SK-N-SH (cell line): ENCODE data around the gene COL25A1.

Source experiments
- CTCF ChIP-seq: fragments of 200-600 bp; sonication (generic); IDR thresholded peaks from 2 replicates; pipeline ENCODE4 v1.6.1; 2017; ENCODE audit warnings: antibody characterized with exemption, mild to moderate bottlenecking, moderate library complexity
- EP300 ChIP-seq, 2 experiments: IDR thresholded peaks; 2 replicates each; pipeline versions ENCODE4 v1.4.0 to v1.6.1; 2012; ENCODE audit warnings: borderline replicate concordance in 1 of 2, low read depth in 1 of 2, low read length in 1 of 2
- FOSL2 ChIP-seq: IDR thresholded peaks from 2 replicates; pipeline ENCODE4 v1.4.0; 2012; ENCODE audit warnings: low read depth, mild to moderate bottlenecking, moderate library complexity, borderline replicate concordance
- FOXJ3 ChIP-seq: sonication (generic); formaldehyde crosslinking; IDR thresholded peaks from 2 replicates; pipeline ENCODE4 v1.5.1; 2020; ENCODE audit warnings: mild to moderate bottlenecking, missing genetic modification reagents
- GATA2 ChIP-seq: sonication (generic); formaldehyde crosslinking; IDR thresholded peaks from 2 replicates; pipeline ENCODE4 v1.5.0; 2020; ENCODE audit warnings: mild to moderate bottlenecking, missing genetic modification reagents
- NRF1 ChIP-seq: IDR thresholded peaks from 2 replicates; pipeline ENCODE4 v1.6.1; 2012; ENCODE audit warnings: low read depth, mild to moderate bottlenecking, low read length
- POLR2AphosphoS5 ChIP-seq: IDR thresholded peaks from 2 replicates; pipeline ENCODE4 v1.6.1; 2012; ENCODE audit warnings: low read depth, low read length
- RAD21 ChIP-seq: IDR thresholded peaks from 2 replicates; pipeline ENCODE4 v1.6.1; 2012; ENCODE audit warnings: mild to moderate bottlenecking, low read length
- REST ChIP-seq: IDR thresholded peaks from 2 replicates; pipeline ENCODE4 v1.6.1; 2012; ENCODE audit warnings: mild to moderate bottlenecking, low read depth, low read length, moderate library complexity
- TEAD4 ChIP-seq: IDR thresholded peaks from 2 replicates; pipeline ENCODE4 v1.4.0; 2012; ENCODE audit warnings: mild to moderate bottlenecking, borderline replicate concordance; ENCODE audit not compliant: insufficient read depth
- USF2 ChIP-seq: fragments of 150-350 bp; IDR thresholded peaks from 2 replicates; pipeline ENCODE4 v1.6.1; 2017; ENCODE audit warnings: antibody characterized with exemption, low read length, low read depth, borderline replicate concordance

GRCh38 chr4:108926781-108927180, 375.7 kb downstream of the COL25A1 start:
- no peak for TF ChIP-seq USF2
- TF ChIP-seq CTCF = no peak
- TF ChIP-seq EP300 (IDR thresholded peaks at IDR 0.05; ENCODE audit: borderline replicate concordance in 1 of 2, low read depth in 1 of 2, low read length in 1 of 2) = no peak
- no peak for TF ChIP-seq RAD21
- no peak for TF ChIP-seq GATA2 (CRISPR knock-in tag)
- no peak for TF ChIP-seq TEAD4
- TF ChIP-seq FOSL2 = no peak
- TF ChIP-seq NRF1 = no peak
- TF ChIP-seq REST = no peak
- TF ChIP-seq POLR2AphosphoS5 = no peak
- TF ChIP-seq FOXJ3 (CRISPR knock-in tag) = no peak
